ENCODE data around the gene KCNK7.

The KCNK7 gene

GRCh38 chr11:65610404-65610803, 14.8 kb upstream of the KCNK7 start:
- FAIRE-seq, result no peak

GRCh38 chr11:65609665-65610064, 14.1 kb upstream of the KCNK7 start:
- FAIRE-seq, result no peak

- no peak for FAIRE-seq
Measured at GRCh38 chr11:65609229-65609628, 13.6 kb upstream of the KCNK7 start.

GRCh38 chr11:65607614-65608426, 12.2 kb upstream of the KCNK7 start:
- FAIRE-seq, result no peak

GRCh38 chr11:65606876-65607613, 11.4 kb upstream of the KCNK7 start:
- no peak for FAIRE-seq

- FAIRE-seq, result no peak
Measured at GRCh38 chr11:65604258-65604657, 8.7 kb upstream of the KCNK7 start.

- no peak for FAIRE-seq
Measured at GRCh38 chr11:65599955-65600246, 4.3 kb upstream of the KCNK7 start.

- no peak for FAIRE-seq
Measured at GRCh38 chr11:65599216-65599954, 3.8 kb upstream of the KCNK7 start.

- no peak for FAIRE-seq
Measured at GRCh38 chr11:65598258-65598699, 2.7 kb upstream of the KCNK7 start.

GRCh38 chr11:65596520-65596919, 920 bp upstream of the KCNK7 start:
- FAIRE-seq, result no peak

- FAIRE-seq, result no peak
Measured at GRCh38 chr11:65595131-65595530, 469 bp downstream of the KCNK7 start.

GRCh38 chr11:65593518-65594414, 1.8 kb downstream of the KCNK7 start:
- FAIRE-seq, result no peak

- no peak for FAIRE-seq
Measured at GRCh38 chr11:65592858-65593517, 2.6 kb downstream of the KCNK7 start.

GRCh38 chr11:65591939-65592857, 3.4 kb downstream of the KCNK7 start:
- FAIRE-seq, result no peak

GRCh38 chr11:65590240-65590738, 5.3 kb downstream of the KCNK7 start:
- FAIRE-seq, result no peak

GRCh38 chr11:65589444-65590239, 6.0 kb downstream of the KCNK7 start:
- FAIRE-seq, result no peak

GRCh38 chr11:65588199-65589054, 7.2 kb downstream of the KCNK7 start:
- FAIRE-seq, result peak; percentile 69

GRCh38 chr11:65586676-65587075, 8.9 kb downstream of the KCNK7 start:
- FAIRE-seq, result peak; percentile 99

GRCh38 chr11:65586247-65586630, 9.4 kb downstream of the KCNK7 start:
- no peak for FAIRE-seq

All from G401.6 (cell line).